PFSK-1 (cell line): ENCODE data around the gene FOXN3.

Experiments
- FOXP2 ChIP-seq: optimal IDR thresholded peaks from 2 replicates; pipeline ENCODE3; 2011; ENCODE audit warnings: borderline replicate concordance, control low read depth, inconsistent platforms; ENCODE audit not compliant: insufficient read depth; ENCODE audit errors: extremely low read length, extremely low read depth
- POLR2AphosphoS5 ChIP-seq: IDR thresholded peaks from 2 replicates; pipeline ENCODE4 v1.6.1; 2012; ENCODE audit warnings: low read depth, mild to moderate bottlenecking, control low read depth, low read length, moderate library complexity
- REST ChIP-seq, 2 experiments: IDR thresholded peaks; 2 replicates each; pipeline versions ENCODE4 v1.6.1 to v1.8.0; 2011 to 2012; ENCODE audit warnings: low read depth in 2 of 2, low read length in 2 of 2, control low read depth in 1 of 2, inconsistent platforms in 1 of 2, mild to moderate bottlenecking in 1 of 2, moderate library complexity in 1 of 2; ENCODE audit not compliant: insufficient read depth in 1 of 2
- SIN3A ChIP-seq: IDR thresholded peaks from 2 replicates; pipeline ENCODE4 v1.6.1; 2012; ENCODE audit warnings: mild to moderate bottlenecking, low read length, moderate library complexity, borderline replicate concordance; ENCODE audit not compliant: insufficient read depth
- TAF1 ChIP-seq: IDR thresholded peaks from 2 replicates; pipeline ENCODE4 v1.6.1; 2012; ENCODE audit warnings: low read length, control low read depth, borderline replicate concordance; ENCODE audit not compliant: insufficient read depth

- TF ChIP-seq POLR2AphosphoS5 (no peak), REST (IDR thresholded peaks at IDR 0.05; ENCODE audit: insufficient read depth in 1 of 2, low read depth in 2 of 2, low read length in 2 of 2) (no peak), SIN3A (no peak), TAF1 (no peak), FOXP2 (no peak)
These were observed 214.4 kb downstream of the FOXN3 start for GRCh38 chr14:89202413-89203190.
